HG02852 (cell line): ENCODE data around the gene FREM3.
A peak's percentile ranks its signal among the peaks of the same experiment; 100 is the strongest.
"Not testable (repeated sequence)": the region's sequence is repeated elsewhere in the genome, so short reads cannot be mapped to it uniquely, and the experiment has no call there.

Experiments used
- ATAC-seq: cut with Tn5 transposase; IDR thresholded peaks from one replicate; pipeline ENCODE4 v1.9.1; 2021; ENCODE audit warnings: mild to moderate bottlenecking, moderate library complexity; ENCODE audit not compliant: unreplicated experiment

The FREM3 gene

DNA sequence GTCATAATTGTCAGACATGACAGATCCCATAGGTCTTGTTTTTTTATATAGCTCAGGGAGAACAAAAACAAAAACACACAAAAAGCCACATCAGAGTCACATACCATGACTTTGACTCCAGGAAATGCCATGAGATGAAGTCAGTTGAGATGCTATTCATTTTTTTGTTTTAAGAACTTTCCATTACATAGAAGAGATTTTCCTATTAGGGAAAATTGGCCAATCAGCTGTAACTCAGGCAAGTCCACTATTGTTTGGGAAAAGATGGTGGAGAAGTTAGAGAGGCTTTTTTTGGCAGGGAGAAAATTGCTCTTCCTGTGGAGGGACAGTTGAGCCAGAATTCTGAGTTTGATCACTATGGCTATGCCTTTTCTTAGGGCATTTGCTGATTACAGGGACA, 114.4 kb downstream of the FREM3 start:
- no peak for ATAC-seq

DNA sequence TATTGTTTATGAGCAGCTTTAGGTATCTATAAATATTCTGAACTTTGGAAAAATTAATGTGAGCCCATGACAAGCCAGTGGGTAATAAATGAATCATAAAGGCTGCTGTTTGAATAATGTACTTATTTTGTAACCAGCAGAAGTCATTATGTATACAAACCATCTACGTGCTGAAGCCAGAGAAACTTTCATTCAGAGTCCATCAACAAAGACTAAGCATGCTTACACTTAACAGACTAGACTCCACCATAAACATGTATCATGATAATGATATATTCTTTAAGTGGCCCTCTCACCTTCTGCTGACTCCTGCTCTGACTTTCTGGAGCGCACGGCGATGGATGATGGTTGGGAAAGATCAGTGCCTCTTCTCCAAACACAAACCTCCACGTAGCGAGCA, 114.9 kb downstream of the FREM3 start:
- ATAC-seq = no peak

DNA sequence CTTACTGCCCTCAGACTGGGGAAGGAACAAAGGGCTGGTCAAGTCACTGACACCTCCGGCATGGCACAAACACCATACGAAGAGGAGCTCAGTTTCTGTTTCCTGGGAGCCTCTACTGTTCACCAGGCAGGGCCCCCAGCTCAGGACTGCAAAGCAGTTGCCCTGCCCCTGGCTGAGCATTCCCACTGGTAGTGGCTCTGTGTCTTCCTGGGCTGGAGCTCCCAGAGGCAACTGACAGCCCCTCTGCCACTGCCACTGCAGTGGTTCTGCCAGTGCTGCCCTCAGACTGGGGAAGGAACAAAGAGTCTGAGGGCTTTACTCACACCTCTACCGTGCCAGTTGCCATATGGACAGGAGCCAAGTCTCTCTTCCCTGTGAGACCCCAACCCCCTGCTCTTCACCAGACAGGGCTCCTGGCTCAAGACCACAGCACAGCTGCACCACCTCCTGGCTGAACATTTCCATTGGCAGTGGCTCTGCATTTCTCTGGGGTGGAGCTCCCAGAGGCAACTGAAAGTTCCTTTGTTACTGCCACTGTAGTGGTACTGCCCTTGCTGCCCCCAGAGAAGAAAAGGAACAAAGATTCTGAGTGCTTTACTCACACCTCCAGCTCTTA, 119.0 kb downstream of the FREM3 start:
- ATAC-seq = no peak

DNA sequence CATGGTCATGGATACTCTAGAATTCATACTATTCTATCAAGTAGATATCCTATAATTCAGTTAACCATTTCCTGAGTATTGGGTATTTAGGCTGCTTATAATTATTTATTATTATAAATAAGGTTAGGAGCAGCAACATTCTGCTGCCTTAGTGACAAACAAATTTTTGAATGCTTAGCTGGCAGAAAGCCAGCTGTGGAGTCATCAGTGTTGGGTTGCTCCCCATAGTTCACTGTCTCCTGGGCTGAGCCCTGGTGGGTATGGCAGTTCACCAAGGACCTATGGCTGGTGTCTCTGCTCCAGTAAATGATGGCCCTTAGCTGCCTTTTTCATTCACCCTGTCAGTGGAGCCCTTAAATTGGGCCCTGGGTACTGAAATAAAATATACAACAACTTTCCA, 125.1 kb downstream of the FREM3 start:
- ATAC-seq = no peak

DNA sequence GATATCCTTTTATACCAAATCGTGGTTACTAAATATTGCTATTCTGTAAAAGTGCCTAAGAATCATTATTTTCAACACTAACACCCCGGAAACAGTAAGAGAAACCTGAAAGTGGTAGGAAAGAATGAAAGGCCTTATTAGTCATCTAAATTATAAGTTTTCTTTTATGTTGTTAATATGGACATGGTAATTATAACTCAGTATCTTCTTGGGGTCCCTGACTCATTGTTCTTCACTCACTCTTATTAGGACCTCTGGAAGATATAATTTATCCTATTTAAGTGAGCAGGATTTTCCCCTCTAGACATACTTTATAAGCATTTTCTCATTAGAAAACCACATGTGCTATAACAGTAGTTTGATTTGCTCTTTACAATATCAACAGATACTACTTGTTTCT, 136.0 kb downstream of the FREM3 start:
- no peak for ATAC-seq

DNA sequence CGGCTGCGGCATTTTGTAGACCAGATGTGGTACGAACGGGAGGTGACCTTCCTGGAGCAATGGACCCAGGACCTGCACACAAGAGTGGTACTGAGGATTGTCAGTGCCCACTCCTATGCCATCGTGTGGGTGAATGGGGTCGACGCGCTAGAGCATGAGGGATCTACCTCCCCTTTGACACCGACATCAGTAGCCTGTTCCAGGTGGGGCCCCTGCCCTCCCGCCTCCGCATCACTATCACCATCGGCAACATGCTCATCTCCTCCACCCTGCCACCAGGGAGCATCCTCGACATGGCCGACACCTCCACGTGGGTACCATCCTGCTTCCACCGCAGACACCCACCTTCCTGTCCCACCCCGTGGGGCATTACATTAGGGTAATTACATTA, 140.7 kb downstream of the FREM3 start:
- ATAC-seq = no peak

DNA sequence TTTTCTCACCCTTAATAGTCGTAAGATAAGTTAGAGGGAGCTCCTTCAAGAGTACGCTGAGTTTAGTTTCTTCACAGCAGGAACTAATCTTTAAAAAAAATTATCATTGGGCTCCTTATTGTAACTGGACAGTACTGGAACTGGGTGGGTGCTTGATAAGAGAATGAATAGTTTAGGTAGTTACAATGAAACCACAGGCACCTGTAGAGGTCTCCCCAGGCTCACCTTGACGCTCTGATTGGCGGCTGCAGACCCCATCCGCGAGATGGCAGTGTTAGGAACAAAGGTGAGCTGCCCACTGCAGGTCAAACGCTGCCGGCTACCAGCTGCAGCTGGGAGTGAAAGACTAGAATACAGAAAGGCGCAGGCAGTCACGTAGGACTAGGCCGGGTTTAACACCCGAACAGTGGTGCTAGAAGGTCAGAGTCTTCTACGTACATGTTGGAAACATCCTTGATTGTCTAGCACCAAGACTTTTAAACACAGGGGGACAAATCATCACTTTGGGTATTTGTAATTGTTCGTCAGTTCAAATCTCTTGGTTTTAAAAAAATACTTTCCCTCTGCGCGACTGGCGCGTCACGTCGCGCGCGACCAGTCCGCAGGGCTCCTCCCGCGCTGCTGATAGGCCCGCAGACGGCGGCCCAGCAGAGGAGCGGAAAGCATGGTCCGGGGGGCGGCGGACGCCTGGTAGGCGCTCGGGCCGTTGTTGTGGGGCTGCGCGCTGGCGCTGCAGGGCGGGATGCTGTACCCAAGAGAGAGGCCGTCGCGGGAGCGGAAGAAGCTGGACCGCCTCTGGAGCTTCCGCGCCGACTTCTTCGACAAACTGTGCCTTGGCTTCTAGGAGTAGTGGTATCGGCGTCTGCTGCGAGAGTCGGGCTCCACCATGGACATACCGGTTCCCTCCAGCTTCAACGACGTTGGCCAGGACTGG, 141.4 kb downstream of the FREM3 start:
- ATAC-seq = peak; percentile 82

DNA sequence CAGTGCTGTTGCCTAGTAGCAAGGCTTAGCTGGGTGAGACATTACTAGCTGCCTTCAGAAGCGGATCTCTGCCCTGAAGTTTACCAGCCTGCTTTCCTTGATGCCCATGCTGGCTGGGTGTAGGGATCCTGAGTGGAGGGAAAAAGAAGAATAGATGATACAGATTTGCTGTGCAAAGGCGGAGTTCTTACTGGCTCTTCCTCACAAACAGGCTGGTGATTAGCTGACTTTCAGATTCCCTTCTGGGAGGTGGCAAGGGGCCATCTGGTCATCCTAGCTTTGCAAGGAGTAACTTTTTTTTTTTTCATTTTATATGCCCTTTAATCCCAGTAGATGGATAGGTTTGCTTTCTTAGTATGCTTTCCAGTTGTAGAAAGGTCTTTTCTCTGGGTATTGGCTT, 142.2 kb downstream of the FREM3 start:
- no peak for ATAC-seq

DNA sequence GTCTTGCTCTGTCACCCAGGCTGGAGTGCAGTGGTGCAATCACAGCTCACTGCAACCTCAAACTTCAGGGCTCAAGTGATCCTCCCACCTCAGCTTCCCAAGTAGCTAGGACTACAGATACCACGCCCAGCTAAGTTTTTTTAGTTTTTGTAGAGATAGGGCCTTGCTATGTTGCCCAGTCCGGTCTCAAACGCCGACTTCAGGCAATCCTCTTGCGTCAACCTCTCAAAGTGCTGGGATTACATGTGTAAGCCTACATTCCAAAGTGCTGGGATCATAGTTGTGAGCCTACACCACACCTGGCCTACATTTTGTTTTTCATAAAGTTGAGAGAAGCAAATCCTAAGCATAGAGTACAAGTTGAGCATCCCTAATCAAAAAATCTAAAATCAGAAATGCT, 144.8 kb downstream of the FREM3 start:
- no peak for ATAC-seq

DNA sequence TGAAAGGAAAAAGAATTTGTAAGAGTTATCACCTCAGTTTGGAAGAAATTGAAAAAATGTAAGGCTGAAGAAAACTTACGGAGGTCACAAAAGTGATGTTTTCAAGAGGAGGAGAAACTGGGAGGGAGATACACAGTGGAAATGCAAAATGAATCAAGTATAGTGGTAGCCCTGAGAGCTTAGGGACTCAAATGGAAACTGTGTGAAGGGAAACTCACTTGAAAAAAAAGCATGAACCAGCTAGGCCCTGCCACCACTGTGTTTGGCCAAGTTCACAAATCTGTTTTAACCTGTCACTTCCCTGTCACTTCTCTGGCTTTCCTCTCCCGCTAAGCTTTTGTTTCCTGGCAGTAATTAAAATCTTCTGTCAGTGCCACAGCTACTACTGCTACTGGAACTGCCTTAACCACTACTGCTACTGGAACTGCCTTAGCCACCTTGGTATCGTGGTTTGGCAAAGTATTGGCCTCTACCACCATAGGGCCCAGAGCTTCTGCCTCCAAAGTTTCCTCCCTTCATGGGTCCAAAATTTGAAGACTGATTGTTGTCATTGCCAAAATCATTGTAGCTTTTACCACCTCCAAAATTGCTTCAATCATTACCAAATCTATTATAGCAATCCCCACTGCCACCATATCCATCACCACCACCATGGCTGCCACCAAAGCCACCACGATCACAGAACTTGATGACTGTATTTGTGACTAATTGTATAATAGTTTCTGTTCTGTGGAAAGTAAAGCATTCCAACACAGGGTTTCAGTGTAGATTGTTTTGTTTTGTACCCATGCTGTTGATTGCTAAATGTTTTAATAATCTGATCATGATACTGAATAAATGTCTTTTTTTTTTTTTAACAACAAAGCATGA, 145.5 kb downstream of the FREM3 start:
- ATAC-seq = peak; percentile 63

DNA sequence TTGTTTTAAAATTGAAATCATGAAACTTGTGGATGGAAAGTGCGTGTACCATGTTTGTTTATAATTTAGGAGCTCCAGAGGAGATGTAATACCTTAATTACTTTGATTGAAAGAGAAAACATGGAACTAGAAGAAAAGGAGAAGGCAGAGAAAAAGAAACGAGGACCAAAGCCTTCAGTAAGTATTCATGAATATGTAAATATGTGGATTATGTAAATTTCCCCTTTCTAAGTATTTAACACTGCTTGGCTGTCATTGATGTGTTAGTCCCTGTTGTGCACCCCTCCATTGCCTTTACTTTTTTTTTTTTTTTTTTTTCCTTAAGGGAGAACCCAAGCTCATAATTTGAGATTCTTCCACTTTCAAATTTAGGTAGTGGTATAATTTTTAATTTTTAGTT, 150.5 kb downstream of the FREM3 start:
- no peak for ATAC-seq

DNA sequence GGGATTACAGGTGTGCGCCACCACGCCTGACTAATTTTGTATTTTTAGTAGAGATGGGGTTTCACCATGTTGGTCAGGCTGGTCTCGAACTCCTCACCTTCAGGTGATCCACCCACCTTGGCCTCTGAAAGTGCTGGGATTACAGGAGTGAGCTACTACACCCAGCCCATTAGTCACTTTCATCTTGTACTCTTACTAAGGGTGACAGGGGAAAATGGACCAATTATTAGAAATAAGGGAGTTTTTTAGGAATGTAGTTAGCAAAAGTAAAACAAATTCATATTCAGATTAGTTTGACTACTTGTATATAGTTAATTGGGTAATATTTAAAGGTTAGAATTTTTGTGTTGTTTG, 160.8 kb downstream of the FREM3 start:
- ATAC-seq = no peak

DNA sequence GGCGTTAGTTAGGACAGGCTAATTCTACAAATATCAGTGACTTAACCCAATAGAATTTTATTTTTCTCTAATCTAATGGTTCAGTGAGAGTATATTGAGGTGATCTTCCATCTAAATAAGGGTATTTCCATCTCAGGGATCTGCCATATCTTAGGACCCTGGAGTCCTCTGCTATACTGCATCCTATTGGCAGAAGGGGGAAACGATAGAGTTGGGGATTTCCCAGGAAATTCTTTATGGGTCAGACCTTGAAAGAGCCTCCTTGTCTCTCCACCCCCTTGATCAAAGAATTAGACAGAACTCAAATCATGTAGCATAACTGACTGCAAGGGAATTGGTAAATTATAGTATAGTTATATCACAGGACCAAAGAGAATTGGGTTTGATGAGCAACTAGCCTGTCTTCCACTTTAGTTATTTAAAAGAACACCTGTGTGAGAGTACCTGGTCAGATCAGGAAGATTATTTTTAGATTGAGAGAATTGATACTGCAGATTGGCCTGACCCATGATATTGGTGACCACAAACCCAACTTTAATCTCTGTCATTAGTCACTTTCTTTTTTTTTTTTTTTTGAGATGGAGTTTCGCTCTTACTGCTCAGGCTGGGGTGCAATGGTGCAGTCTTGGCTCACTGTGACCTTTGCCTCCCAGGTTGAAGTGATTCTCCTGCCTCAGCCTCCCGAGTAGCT, 161.4 kb downstream of the FREM3 start:
- ATAC-seq = peak; percentile 43

DNA sequence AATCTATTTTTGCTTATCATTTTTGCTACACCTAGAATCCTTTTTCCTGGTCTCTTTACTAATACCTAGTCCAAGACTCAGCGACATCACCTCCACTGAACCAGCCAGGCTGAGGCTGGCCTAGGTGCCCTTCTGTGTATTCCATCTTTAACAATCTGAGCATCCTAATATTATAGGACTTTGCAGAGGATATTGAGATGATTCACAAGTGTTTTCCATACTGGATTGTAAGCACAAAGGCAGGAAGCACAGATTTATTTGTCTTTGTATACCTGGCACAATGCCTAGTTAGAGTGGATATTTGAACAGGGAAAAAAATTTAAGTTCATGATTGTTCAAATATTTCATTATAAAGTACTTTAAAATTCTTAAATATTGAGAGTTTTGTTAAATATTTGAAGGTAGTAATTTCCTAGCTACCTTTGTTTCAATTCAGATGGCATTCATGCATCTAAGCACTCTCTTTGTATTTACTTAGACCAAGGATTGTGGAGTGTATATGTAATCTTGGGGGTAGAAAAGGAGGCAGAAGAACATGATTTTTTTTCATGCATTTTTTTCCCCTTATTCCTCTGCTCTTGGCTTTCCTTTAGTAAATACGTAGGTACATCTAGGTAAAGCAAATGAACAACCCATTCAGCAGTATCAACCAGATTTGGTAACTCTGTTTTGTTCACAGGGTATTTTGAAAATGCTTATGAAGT, 168.5 kb downstream of the FREM3 start:
- ATAC-seq = no peak

DNA sequence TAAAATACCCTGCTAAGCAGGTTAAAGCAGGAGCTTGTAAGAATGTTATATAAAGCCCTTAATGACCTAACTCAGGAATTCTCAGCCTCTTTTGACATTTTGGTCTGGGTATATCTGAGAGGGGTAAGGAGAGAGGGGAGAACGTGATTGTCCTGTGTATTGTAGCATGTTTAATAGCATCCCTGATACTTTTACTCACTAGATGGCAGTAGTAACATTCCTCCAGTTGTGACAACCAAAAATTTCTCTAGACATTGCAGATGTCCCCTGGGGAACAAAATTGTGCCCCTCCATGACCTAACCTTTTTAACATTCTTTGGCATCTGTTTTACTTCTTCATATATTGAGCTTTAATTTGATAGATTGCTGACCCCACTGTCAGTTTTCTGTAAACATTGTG, 169.1 kb downstream of the FREM3 start:
- no peak for ATAC-seq

DNA sequence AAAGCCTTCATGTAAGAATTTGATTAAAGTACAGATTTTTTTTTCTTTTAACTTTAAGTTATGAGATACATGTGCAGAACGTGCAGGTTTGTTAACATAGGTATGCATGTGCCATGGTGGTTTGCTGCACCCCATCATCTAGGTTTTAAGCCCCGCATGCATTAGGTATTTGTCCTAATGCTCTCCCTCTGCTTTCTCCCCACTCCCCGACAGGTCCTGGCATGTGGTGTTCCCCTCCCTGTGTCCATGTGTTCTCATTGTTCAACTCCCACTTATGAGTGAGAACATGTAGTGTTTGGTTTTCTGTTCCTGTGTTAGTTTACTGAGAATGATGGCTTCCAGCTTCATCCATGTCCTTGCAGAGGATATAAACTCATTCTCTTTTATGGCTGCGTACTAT, 172.4 kb downstream of the FREM3 start:
- ATAC-seq = not testable (repeated sequence)
